GM21529 (cell line): Measurements from ENCODE around the gene CAGE1.
"Not testable (repeated sequence)": the region's sequence is repeated elsewhere in the genome, so short reads cannot be mapped to it uniquely, and the experiment has no call there.

Experiments used
- ATAC-seq: cut with Tn5 transposase; IDR thresholded peaks from one replicate; pipeline ENCODE4 v1.9.1; 2021; ENCODE audit not compliant: unreplicated experiment

Gene CAGE1

DNA sequence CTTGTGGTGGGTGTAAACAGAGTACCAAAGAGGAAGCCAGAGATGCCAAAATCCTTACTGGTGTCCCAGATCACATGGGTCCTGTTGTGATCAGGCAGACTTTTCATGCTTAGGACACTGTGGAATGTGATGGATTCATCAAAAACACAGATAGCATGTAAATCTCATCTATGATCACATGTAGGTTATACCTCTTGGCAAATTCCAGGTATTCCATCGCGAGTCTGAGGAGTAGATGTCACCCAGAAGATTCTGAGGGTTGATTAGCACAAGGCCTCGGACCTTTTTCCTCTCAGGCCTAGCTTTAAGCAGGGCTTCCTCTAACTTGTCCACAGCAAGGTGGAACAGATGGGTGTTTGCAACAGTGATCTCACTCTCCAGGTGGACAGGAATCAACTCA lies 48.3 kb downstream of the CAGE1 start:
- no peak for ATAC-seq

DNA sequence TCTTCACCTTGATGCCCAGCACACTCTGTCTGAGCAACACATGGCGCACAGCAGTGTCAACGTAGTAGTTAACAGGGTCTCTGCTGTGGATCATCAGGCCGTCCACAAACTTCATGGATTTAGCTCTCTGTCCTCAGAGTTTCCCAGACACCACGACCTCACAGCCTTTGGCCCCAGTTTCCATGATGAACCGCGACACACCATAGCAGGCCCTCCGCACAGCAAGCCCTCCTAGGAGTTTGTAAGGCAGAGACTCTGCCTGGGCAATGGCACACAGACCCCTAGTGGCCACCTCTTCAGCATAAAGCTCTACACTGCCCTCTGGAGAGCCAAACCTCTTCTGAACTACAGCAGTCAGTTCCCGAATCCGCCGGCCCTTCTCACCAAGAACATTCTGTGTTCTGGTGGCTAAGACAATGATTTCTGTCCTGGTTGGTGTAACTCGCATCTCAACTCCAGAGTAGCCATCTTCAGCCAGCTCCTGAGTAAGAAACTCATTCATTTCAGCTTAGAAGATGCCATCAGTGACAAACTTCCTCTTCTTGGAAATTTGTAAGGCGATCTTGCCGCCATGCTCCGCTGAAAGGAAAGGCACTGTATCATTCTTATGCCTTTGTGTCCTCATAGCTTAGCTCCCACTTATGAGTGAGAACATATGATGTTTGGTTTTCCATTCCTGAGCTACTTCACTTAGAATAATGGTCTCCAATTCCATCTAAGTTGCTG lies 50.4 kb downstream of the CAGE1 start:
- ATAC-seq = not testable (repeated sequence)

DNA sequence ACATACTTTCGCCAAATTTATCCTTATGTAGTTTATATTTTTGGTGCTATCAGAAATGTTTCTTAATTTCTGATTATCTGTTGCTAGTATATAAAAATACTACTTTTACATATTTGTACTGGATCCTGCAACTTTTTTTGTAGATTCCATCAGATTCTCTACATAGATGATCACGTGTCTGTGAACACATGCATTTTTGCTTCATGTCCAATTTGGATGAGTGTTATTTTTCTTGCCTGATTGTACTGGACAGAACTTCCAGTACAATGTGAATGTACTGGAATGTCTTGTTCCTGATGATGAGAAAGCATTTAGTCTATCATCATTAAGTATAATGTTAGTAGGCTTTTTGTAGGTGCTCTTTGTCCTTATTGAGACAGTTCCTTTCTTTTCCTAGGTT lies 51.5 kb downstream of the CAGE1 start:
- no peak for ATAC-seq

DNA sequence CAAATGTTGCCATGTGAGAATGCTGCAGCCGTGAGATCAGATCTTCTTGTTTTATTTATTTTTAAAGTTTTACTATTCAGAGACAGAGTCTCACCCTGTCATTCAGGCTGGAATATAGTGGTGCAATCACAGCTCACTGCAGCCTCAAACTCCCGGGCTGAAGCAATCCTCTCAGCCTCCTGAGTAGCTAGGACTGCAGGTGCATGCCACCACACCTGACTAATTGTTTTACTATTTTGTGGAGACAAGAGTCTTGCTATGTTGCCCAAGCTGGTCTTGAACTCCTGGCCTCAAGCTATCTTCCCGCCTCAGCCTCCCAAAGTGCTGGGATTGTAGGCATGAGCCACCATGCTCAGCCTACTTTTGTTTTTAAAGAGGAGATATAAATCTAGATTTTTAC lies 54.0 kb downstream of the CAGE1 start:
- no peak for ATAC-seq

DNA sequence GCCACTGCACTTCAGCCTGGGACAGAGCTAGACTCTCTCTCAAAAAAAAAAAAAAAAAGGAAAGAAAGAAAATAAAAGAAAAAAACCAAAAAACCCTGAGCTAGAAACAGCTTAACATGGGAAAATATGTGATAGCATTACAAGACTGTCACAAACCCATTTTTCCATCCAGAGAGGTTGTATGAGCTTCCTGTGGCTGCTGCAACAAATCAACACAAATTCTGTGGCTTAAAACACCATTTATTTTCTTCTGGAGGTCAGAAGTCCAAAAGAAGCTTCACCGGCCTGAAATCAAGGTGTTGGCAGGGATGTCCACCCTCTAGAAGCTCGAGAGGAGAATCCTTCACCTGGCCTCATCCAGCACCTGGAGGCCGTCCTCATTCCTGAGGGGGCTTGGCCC lies 54.9 kb downstream of the CAGE1 start:
- ATAC-seq = no peak

DNA sequence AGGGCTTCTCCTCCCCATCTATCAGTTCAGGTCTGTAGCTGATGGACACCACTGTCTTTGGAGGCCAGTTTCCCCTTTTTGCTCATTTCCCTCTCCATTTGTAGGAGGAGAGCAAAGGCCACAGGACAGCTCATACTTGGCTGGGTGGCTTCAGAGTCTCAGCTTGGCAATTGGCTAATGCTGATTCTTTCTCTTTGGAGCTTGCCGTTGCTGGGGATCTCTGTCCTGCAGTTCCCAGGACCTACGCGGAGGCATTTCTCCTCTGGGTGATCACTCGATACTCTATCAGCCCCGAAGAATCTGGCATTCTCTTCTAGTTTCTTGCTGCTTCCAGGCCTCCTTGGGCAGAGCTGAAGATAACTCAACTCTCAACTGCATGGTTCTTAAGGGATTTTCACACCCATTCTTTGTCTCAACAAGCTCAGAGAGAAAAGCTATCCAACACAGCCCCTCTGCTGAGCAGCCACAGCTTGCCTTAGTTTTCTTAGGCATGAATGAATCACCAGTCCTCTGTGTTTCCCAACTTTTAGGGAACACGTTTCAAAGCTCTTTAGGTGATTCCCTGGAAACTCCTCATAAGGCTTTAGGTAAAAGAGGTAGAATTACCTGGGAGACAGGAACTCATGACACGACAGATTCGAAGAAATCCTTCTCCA lies 57.3 kb downstream of the CAGE1 start:
- ATAC-seq = no peak

DNA sequence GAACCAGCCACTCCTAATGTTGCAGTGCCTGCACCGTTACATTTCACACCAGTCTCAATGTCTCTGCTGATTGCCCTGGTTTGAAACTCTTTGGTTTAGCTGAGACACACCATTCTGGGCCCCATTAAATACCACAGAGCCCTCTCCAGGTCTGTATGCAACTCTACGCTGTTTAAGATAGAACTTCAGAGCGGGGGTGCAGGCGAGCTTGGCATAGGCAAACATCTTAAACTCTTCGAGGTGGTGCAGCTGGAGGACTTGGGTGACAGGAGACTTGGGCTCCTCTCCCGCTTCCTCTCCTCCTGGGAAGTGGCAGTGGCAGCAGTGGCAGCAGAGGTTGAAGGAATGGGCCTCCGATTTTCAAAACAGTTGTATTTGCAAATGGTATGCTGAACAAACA lies 58.1 kb downstream of the CAGE1 start:
- no peak for ATAC-seq

DNA sequence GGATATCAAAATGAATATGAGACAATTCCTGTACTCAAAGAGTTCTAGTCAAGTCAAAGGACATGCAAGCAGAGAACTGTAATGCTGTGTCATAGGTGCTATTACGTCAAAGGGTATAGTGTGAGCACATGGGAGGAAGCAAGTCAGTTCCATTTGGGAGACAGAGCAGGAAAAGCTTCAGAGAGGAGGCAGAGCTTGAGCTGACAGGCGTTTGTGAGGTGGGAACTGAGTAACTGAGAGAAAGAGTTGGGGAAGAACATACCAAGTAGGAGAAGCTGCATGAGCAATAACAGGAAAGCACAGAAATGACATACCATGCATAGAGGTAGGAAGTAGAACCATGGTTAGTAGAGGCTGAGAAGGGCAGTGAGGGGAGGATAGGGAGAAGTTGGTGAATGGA lies 61.3 kb downstream of the CAGE1 start:
- no peak for ATAC-seq

DNA sequence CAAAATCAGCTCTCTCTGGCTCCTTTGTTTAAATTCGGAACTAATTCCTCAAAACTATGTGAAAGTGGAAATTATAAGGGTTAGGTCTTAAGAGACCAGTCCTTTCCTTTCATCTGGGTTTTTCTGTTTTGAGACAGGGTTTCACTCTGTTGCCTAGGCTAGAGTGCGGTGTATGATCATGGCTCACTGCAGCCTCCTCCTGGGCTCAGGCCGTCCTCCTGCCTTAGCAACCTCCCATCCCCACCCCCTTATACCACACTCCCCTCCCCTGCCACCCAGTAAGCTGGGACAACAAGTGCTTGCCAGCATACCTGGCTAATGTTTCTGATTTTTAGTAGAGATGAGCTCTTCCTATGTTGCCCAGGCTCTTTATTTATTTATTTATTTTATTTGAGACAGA lies 63.8 kb downstream of the CAGE1 start:
- no peak for ATAC-seq

DNA sequence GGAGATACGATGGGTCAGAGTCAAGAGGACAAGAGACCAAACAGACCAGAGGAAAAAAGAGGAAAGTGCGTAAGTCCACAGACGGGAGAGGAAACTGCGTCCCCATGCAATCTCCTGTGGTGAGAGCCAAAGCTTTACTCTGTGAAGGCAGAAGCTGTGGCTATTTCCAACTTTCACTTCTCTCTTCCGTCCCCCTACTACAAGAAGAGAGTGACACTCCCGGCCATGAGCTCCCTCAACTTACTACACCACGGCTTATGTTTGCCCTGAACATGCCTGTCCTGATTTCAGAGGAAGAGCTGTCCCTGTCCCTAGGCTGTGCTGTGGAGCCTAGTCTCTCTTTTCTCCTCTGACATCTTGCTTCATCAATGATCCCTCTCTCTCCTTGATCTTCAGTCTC lies 65.0 kb downstream of the CAGE1 start:
- peak; percentile 78 for ATAC-seq

DNA sequence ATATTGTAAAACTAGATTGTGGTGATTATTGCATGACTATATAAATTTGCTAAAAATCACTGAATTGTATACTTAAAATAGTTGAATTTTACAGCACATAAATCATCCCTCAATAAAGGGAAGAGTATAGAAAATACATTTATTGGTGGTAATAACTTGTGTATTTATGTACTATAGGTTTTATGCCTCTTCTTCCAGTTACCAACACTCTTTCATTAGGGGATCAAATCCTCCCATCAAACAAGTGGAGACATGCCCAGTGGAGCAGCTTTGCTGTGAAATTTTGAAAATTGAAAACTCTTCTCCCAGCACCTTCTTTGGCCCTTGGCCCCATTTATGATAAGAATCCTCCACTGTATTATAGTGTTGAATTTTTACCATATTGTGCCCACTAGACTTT lies 66.5 kb downstream of the CAGE1 start:
- ATAC-seq = no peak

DNA sequence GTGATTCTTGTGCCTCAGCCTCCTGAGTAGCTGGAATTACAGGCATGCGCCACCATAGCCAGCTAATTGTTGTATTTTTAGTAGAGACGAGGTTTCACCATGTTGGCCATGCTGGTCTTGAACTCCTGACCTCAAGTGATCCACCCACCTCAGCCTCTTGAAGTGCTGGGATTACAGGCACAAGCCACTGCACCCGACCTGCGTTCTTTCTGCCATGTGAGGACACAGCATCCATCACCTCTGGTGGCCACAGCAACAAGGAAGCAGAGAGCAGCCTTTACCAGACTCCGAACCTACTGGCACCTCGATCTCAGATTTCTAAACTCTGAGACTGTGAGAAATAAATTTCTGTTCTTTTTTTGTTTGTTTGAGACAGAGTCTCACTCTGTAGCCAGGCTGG lies 67.7 kb downstream of the CAGE1 start:
- not testable (repeated sequence) for ATAC-seq

DNA sequence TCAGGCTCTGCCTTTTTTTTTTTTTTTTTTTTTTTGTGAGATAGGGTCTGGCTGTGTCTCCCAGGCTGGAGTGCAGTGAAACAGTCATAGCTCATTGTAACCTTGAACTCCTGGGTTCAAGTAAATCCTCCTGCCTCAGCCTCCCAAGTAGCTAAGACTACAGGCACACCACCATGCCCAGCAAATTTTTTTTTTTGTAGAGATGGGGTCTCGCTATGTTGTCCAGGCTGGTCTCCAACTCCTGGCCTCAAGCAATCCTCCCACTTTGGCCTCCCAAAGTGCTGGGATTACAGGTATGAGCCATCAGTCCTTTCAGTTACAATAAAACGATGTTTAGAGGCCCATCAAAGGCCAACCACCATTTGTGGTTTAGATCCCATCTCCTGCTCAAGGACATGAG lies 70.1 kb downstream of the CAGE1 start:
- not testable (repeated sequence) for ATAC-seq

DNA sequence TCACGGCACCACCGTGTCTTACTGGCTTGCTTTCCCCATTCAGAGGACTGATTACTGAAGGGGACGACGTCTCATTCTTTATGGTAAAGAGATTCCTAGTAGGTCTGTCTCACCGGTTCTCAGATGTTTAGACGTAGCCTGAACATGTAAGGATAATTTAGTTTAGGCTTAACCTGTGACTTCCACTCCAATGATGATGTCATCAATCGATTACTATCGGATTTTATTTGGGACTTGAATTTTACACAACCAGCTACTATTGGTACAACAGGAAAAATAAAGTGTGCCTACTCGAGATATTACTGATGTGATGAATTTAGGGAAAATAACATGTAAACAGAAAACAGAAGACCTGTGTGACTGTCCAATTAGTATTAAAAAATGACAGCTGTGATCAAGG lies 72.0 kb downstream of the CAGE1 start:
- no peak for ATAC-seq

DNA sequence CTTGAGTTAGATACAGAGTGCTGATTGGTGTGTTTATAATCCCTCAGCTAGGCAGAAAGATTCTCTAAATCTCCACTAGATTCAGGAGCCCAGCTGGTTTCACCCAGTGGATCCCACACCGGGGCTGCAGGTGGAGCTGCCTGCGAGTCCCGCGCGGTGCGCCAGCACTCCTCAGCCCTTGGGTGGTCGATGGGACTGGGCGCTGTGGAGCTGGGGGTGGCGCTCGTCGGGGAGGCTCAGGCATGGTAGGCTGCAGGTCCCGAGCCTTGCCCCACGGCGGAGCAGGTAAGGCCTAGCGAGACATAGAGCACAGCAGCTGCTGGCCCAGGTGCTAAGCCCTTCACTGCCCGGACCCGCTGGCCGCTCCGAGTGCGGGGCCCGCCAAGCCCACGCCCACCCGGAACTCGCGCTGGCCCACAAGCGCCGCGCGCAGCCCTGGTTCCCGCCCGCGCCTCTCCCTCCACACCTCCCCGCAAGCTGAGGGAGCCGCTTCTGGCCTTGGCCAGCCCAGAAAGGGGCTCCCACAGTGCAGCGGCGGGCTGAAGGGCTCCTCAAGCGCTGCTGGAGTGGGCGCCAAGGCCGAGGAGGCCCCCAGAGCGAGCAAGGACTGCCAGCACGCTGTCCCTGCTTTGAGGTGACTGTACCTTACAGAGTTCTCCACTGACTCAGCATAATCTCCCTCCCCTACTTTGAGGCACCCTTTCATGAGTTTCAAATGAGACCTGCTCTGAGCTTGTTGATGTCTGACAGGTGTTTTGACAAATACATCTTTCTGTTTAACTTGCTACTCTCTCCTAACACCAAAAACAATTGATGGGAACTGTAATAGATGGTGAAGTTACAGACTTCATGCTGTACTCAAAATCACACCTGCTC lies 72.6 kb downstream of the CAGE1 start:
- ATAC-seq = no peak

DNA sequence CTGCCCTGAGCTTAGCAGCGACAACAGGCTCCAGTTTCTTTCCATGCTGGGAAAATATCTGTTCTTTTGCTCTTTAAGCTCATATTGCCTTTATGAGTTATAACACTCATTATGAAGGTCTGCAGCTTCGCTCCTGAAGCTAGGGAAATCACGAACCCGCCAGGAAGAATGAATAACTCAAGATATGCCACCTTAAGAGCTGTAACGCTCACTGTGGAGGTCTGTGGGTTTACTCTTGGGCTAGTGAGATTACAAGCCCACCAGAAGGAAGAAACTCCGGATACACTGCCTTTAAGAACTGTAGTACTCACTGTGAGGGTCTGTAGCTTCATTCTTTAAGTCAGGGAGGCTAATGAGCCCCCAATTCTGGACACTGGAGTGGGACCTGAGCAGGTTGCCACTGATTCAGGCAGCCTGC lies 73.6 kb downstream of the CAGE1 start:
- no peak for ATAC-seq

DNA sequence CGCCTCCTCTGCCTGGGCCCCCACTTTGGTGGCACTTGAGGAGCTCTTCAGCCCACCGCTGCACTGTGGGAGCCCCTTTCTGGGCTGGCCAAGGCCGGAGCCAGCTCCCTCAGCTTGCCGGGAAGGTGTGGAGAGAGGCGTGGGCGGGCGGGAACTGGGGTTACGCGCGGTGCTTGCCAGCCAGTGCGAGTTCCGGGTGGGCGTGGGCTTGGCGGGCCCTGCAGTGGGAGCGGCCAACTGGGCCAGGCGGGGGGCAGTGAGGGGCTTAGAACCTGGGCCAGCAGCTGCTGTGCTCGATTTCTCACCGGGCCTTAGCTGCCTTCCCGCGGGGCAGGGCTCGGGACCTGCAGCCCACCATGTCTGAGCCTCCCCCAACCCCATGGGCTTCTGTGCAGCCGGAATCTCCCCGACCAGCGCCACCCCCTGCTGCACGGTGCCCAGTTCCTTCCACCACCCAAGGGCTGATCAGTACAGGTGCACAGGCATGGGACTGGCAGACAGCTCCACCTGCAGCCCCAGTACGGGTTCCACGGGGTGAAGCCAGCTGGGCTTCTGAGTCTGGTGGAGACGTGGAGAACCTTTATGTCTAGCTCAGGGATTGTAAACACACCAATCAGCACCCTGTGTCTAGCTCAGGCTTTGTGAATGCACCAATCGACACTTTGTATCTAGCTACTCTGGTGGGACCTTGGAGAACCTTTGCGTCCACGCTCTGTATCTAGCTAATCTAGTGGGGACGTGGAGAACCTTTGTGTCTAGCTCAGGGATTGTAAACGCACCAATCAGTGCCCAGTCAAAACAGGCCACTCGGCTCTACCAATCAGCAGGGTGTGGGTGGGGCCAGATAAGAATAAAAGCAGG lies 74.2 kb downstream of the CAGE1 start:
- ATAC-seq = not testable (repeated sequence)

DNA sequence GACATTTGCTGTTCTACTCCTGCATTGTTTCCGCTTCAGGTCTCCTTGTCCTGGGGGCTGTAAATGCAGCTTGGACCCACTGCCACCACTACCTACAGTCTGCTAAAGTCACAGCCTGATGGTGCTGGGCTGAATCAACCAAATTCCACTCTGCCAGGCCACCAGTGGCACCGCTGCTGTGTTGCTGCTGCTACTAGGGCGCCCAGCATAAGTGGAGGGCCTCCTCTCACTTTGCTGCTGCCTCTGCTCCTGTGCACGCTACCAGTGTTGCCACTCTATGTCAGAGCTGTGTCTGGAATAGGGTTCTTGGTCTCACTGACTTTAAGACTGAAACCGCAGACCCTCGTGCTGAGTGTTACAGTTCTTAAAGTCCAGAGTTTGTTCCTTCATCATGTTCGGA lies 75.1 kb downstream of the CAGE1 start:
- no peak for ATAC-seq

DNA sequence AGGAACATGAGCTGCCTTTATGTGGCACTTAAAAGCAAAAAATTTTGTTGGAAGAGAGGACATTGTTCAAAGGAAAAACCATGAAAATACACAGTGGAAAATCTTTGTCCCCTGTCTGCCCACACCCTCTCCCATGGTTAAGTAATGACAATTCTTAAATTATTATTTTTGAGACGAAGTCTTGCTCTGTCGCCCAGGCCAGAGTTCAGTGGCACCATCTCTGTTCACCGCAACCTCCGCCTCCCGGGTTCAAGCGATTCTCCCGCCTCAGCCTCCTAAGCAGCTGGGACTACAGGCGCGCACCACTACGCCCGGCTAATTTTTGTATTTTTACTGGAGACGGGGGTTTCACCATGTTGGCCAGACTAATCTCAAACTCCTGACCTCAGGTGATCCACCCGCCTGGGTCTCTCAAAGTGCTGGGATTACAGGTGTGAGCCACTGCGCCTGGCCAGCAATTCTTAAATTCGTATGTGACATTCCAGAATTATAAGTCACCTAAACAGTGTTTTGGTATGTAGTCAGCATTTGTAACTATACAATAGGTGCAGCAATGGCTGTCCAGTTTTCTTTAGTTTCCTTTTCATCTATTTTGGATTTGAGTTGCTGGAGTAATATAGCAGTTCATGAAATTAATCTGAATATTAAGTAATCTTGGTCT lies 75.9 kb downstream of the CAGE1 start:
- ATAC-seq = no peak
